Measurements from ENCODE around the gene ADCY3. TPM values are rescaled to one million over a fixed set of nuclear protein-coding genes. Genes with fewer than 3 reads are reported as not detected.

The ADCY3 gene
- total and polyA plus RNA-seq, 7 donors: 9.2 to 15.2 (median 12.1) TPM

- peak overlapping the region; percentile 73 for H3K4me3 ChIP-seq
- TF ChIP-seq CTCF (IDR thresholded peaks at IDR 0.05): no peak
Observed at GRCh38 chr2:24917731-24918325, 2.2 kb downstream of the ADCY3 start.

GRCh38 chr2:24917086-24917485 lies 3.0 kb downstream of the ADCY3 start:
- Histone ChIP-seq H3K27me3 (ENCODE audit: insufficient read depth in 3 of 3, low read length in 2 of 3) (peaks cover 0 to 3% (median 0%) of the 10 kb centered on the region in 3 donors), H3K27ac (no peak overlapping the region), H3K4me3 (peak overlapping the region; percentile 73), H3K9me3 (no peaks in the 10 kb centered on the region), H3K36me3 (ENCODE audit: insufficient read depth in 1 of 2, low read depth in 1 of 2) (no peaks in the 10 kb centered on the region), H3K4me1 (no peaks in the 10 kb centered on the region)
- intact Hi-C loops (cut with DNase I): loop anchor here in 1 of 2 donors (5.0 kb wide), 1 partner anchor 45 kb away; no protein-coding TSS in a partner anchor
- 74 to 86% (median 76%) methylated on average over 7 of the region's 7 CpGs for WGBS, 3 donors
- no peak for TF ChIP-seq CTCF (IDR thresholded peaks at IDR 0.05)
- DNase-seq: no peak
- no peak for ATAC-seq

More at GRCh38 chr2:24917731-24918325, 2.2 kb downstream of the ADCY3 start:
- 84 to 90% (median 88%) methylated on average over 12 of the region's 12 CpGs for WGBS, 3 donors
- no peak for DNase-seq
- intact Hi-C loops (cut with DNase I): loop anchor here in 1 of 2 donors (5.0 kb wide), 1 partner anchor 46 kb away; no protein-coding TSS in a partner anchor
- H3K27me3 ChIP-seq (ENCODE audit: insufficient read depth in 3 of 3, low read length in 2 of 3): peaks cover 0 to 3% (median 0%) of the 10 kb centered on the region in 3 donors
- no peak for ATAC-seq
- H3K4me1 ChIP-seq: no peaks in the 10 kb centered on the region
- H3K27ac ChIP-seq: no peak overlapping the region
- H3K9me3 ChIP-seq: no peaks in the 10 kb centered on the region
- no peaks in the 10 kb centered on the region for H3K36me3 ChIP-seq (ENCODE audit: insufficient read depth in 1 of 2, low read depth in 1 of 2)

- 75 to 84% (median 81%) methylated on average over 4 of the region's 4 CpGs for WGBS, 3 donors
- no peaks in the 10 kb centered on the region for H3K9me3 ChIP-seq
- H3K27ac ChIP-seq: no peak overlapping the region
- H3K36me3 ChIP-seq (ENCODE audit: insufficient read depth in 1 of 2, low read depth in 1 of 2): no peaks in the 10 kb centered on the region
- ATAC-seq (no peak), DNase-seq (no peak)
- no peak for TF ChIP-seq CTCF (IDR thresholded peaks at IDR 0.05)
- peaks cover 0 to 3% (median 0%) of the 10 kb centered on the region in 3 donors for H3K27me3 ChIP-seq (ENCODE audit: insufficient read depth in 3 of 3, low read length in 2 of 3)
- intact Hi-C loops (cut with DNase I): loop anchor here in 1 of 2 donors (5.0 kb wide), 1 partner anchor 43 kb away; no protein-coding TSS in a partner anchor
- no peaks in the 10 kb centered on the region for H3K4me1 ChIP-seq
- H3K4me3 ChIP-seq: peak overlapping the region; percentile 73
Observed at GRCh38 chr2:24915796-24916195, 4.2 kb downstream of the ADCY3 start.

DNA sequence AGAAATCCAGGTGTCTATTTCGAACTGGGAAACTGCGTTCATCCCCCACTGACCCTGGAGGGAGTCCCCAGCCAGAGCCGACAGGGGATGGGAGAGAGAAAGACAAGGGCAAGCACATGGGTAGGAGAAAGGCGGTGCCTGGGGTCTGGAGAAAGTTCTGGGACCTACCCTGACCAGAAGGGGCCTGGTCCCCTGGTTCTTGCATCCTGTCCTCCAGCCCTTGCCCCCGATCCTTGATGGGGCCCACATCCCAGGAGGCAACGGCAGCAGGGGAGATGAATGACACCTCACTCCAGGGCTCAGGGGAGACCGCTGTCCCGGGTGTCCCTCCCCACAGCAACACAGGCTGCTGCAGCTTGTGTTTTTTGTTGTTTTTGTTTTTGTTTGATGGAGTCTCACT lies 4.9 kb downstream of the ADCY3 start:
- DNase-seq: no peak
- 81 to 90% (median 84%) methylated on average over 7 to 8 of the region's 8 CpGs for WGBS, 3 donors
- Histone ChIP-seq H3K27ac (no peak overlapping the region), H3K27me3 (ENCODE audit: insufficient read depth in 3 of 3, low read length in 2 of 3) (peaks cover 0 to 4% (median 0%) of the 10 kb centered on the region in 3 donors), H3K9me3 (no peaks in the 10 kb centered on the region), H3K4me3 (no peak overlapping the region), H3K36me3 (ENCODE audit: insufficient read depth in 1 of 2, low read depth in 1 of 2) (no peaks in the 10 kb centered on the region), H3K4me1 (no peaks in the 10 kb centered on the region)
- ATAC-seq: no peak
- intact Hi-C loops (cut with DNase I): loop anchor here in 1 of 2 donors (5.0 kb wide), 1 partner anchor 43 kb away; no protein-coding TSS in a partner anchor
- TF ChIP-seq CTCF (IDR thresholded peaks at IDR 0.05): no peak

Measured in psoas muscle (tissue), 8 donors.